ENCODE data around the gene CLCN3. TPM values are rescaled to one million over a fixed set of nuclear protein-coding genes. Genes with fewer than 3 reads are reported as not detected.

CLCN3 gene
- total and polyA plus RNA-seq, 2 of the 4 experiments (the other 2 are of a cell fraction), result 13.0 to 22.8 TPM

DNA sequence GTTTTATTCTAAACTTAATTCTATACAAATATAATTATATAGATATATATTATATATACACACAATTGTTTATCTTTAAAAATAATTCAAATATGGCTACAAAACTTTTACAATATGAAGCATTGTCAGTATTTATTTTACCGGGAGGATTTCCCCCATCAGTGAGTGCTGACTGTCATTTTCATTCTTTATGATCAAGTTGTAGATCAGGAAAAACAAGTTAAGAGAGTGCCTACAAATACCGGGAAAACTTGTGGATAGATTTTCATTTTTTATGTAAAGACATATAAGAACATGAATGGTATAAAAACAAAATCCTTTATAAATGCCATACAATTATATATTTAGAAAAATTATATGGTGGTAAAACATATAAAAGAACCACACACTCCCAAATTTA lies 37.8 kb downstream of the CLCN3 start:
- Histone ChIP-seq H3K4ac (ENCODE audit: low read depth, low read length) (no peak overlapping the region), H4K20me1 (ENCODE audit: insufficient read depth, low read length) (no peaks in the 10 kb centered on the region), H2BK15ac (ENCODE audit: low read depth, low read length) (no peak overlapping the region), H3K27ac (ENCODE audit: insufficient read depth, low read length) (no peak overlapping the region), H2AK5ac (ENCODE audit: low read depth, low read length) (no peak overlapping the region), H4K8ac (ENCODE audit: low read depth in 2 of 2, low read length in 2 of 2) (no peak overlapping the region), H3K79me1 (ENCODE audit: low read depth in 1 of 2, low read length in 2 of 2) (peaks cover 8% of the 10 kb centered on the region in 2 experiments; a peak in 2 of 4 replicates), H3K23ac (ENCODE audit: low read depth, low read length) (no peak overlapping the region), H2BK120ac (ENCODE audit: low read depth, low read length) (no peak overlapping the region), H3K4me2 (ENCODE audit: low read depth, low read length) (no peak overlapping the region), H3K27me3 (ENCODE audit: control insufficient read depth, insufficient read depth, low read length) (no peaks in the 10 kb centered on the region), H2BK5ac (ENCODE audit: low read depth, low read length, poor library complexity, severe bottlenecking) (no peak overlapping the region), H3K9me3 (ENCODE audit: control insufficient read depth, insufficient read depth, low read length) (no peaks in the 10 kb centered on the region), H3K4me3 (ENCODE audit: insufficient read depth, low read depth, low read length) (no peak overlapping the region), H3K4me1 (ENCODE audit: control insufficient read depth, insufficient read depth, low read length) (0 out of 2 replicates have a peak, but pooled peaks cover 2% of the 10 kb centered on the region), H4K5ac (ENCODE audit: low read depth, low read length) (no peak overlapping the region), H3K14ac (replicated peaks; ENCODE audit: low read depth, low read length) (no peak overlapping the region), H3K9me1 (ENCODE audit: insufficient read depth, low read length) (0 out of 2 replicates have a peak, but pooled peaks cover 2% of the 10 kb centered on the region), H3K56ac (ENCODE audit: extremely low read depth, insufficient read depth, low read length) (no peak overlapping the region), H3K9ac (ENCODE audit: low read depth, low read length) (no peak overlapping the region), H4K91ac (ENCODE audit: insufficient read depth, low read depth, low read length) (no peak overlapping the region), H3K36me3 (ENCODE audit: control insufficient read depth, insufficient read depth, low read length) (no peaks in the 10 kb centered on the region), H2AK9ac (replicated peaks; ENCODE audit: low read depth, low read length, poor library complexity) (no peak overlapping the region), H2BK20ac (ENCODE audit: low read depth, low read length) (no peak overlapping the region), H3K18ac (ENCODE audit: low read depth, low read length) (no peak overlapping the region), H2AFZ (replicated peaks; ENCODE audit: low read length, poor library complexity) (no peak overlapping the region)
- POLR2A ChIA-PET (ENCODE audit: unreplicated experiment), result no interaction called here
- in situ Hi-C loops (cut with MboI; ENCODE audit: low sequenced_read_pairs), result no loop called here
- BruUV-seq (replicated peaks), result no TSS peak
- CTCF ChIA-PET, result no interaction called here
- no peak for ATAC-seq (ENCODE audit: low read depth)
- no CpG with 5 or more reads among the region's 2 CpGs for whole genome bisulfite sequencing, 2 experiments (ENCODE audit: extremely low coverage in 2 of 2, insufficient read length in 1 of 2)
- DNase-seq, result no peak
- intact Hi-C loops (cut with micrococcal nuclease), result no loop called here
- dilution Hi-C loops (cut with HindIII; ENCODE audit: low sequenced_read_pairs, unreplicated experiment), result no loop called here
- TF ChIP-seq RFX5 (IDR thresholded peaks at IDR 0.05; ENCODE audit: low read depth, low read length) (no peak), NFE2L2 (IDR thresholded peaks at IDR 0.05; ENCODE audit: low read depth, low read length) (no peak), BHLHE40 (IDR thresholded peaks at IDR 0.05; ENCODE audit: low read depth, low read length) (no peak), CEBPB (IDR thresholded peaks at IDR 0.05; ENCODE audit: low read depth, low read length) (no peak), MXI1 (IDR thresholded peaks at IDR 0.05; ENCODE audit: borderline replicate concordance, low read depth, low read length) (no peak), POLR2A (IDR thresholded peaks at IDR 0.05; ENCODE audit: low read depth, low read length) (no peak), FOS (IDR thresholded peaks at IDR 0.05; ENCODE audit: low read depth, low read length) (no peak), CHD1 (IDR thresholded peaks at IDR 0.05; ENCODE audit: low read depth, low read length) (no peak), RAD21 (IDR thresholded peaks at IDR 0.05; ENCODE audit: low read length) (no peak)
- TF ChIP-seq, protein P1, sequence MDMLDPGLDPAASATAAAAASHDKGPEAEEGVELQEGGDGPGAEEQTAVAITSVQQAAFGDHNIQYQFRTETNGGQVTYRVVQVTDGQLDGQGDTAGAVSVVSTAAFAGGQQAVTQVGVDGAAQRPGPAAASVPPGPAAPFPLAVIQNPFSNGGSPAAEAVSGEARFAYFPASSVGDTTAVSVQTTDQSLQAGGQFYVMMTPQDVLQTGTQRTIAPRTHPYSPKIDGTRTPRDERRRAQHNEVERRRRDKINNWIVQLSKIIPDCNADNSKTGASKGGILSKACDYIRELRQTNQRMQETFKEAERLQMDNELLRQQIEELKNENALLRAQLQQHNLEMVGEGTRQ (IDR thresholded peaks at IDR 0.05; ENCODE audit: low read depth, low read length), result no peak
- TF ChIP-seq, protein P2, sequence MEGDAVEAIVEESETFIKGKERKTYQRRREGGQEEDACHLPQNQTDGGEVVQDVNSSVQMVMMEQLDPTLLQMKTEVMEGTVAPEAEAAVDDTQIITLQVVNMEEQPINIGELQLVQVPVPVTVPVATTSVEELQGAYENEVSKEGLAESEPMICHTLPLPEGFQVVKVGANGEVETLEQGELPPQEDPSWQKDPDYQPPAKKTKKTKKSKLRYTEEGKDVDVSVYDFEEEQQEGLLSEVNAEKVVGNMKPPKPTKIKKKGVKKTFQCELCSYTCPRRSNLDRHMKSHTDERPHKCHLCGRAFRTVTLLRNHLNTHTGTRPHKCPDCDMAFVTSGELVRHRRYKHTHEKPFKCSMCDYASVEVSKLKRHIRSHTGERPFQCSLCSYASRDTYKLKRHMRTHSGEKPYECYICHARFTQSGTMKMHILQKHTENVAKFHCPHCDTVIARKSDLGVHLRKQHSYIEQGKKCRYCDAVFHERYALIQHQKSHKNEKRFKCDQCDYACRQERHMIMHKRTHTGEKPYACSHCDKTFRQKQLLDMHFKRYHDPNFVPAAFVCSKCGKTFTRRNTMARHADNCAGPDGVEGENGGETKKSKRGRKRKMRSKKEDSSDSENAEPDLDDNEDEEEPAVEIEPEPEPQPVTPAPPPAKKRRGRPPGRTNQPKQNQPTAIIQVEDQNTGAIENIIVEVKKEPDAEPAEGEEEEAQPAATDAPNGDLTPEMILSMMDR (conservative IDR thresholded peaks at IDR 0.05; ENCODE audit: low read depth, low read length), result no peak
- TF ChIP-seq, protein P3, sequence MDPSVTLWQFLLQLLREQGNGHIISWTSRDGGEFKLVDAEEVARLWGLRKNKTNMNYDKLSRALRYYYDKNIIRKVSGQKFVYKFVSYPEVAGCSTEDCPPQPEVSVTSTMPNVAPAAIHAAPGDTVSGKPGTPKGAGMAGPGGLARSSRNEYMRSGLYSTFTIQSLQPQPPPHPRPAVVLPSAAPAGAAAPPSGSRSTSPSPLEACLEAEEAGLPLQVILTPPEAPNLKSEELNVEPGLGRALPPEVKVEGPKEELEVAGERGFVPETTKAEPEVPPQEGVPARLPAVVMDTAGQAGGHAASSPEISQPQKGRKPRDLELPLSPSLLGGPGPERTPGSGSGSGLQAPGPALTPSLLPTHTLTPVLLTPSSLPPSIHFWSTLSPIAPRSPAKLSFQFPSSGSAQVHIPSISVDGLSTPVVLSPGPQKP (IDR thresholded peaks at IDR 0.05; ENCODE audit: borderline replicate concordance, low read depth, low read length), result no peak
